Activated T-cell treated with anti-CD3 and anti-CD28 coated beads, Interleukin-2, amount 50 U/mL, for 72 hours (primary cell): ENCODE results near the gene RGS5. TPM values are rescaled to one million over a fixed set of nuclear protein-coding genes. Genes with fewer than 3 reads are reported as not detected.

Source experiments
- ATAC-seq, 2 donors: fragments of 150-1000 bp; cut with Tn5 transposase; replicated peaks in 1 of 2; 2 replicates each; pipeline ENCODE4 v1.10.0; 2021; ENCODE audit warnings: moderate library complexity in 2 of 2, mild to moderate bottlenecking in 1 of 2
- DNase-seq, 2 donors: peaks; one replicate each; pipeline ENCODE4 v3.0.0; 2021 to 2022; ENCODE audit warnings: mixed read lengths in 1 of 2
- H3K27ac Mint-ChIP-seq: one replicate; pipeline ENCODE4 v1.8.0; 2022; ENCODE audit warnings: mild to moderate bottlenecking, moderate library complexity, mixed read lengths
- H3K27me3 Mint-ChIP-seq: one replicate; pipeline ENCODE4 v1.8.0; 2022; ENCODE audit warnings: low read depth, mixed read lengths
- H3K36me3 Mint-ChIP-seq, 2 donors: one replicate each; pipeline ENCODE4 v1.8.0; 2022; ENCODE audit warnings: mixed read lengths in 2 of 2, mild to moderate bottlenecking in 1 of 2; ENCODE audit not compliant: insufficient read depth in 2 of 2
- H3K4me1 Mint-ChIP-seq: one replicate; pipeline ENCODE4 v1.8.0; 2022; ENCODE audit warnings: low read depth, mixed read lengths
- H3K4me3 Mint-ChIP-seq, 2 donors: one replicate each; pipeline ENCODE4 v1.8.0; 2022; ENCODE audit warnings: mild to moderate bottlenecking in 2 of 2, mixed read lengths in 2 of 2, moderate library complexity in 2 of 2
- H3K9me3 Mint-ChIP-seq, 2 donors: one replicate each; pipeline ENCODE4 v1.8.0; 2022; ENCODE audit warnings: mixed read lengths in 2 of 2
- total RNA-seq, 2 donors: library from RNA; stranded (reverse); gene quantifications; one replicate each; pipeline ENCODE4 v1.2.3, GENCODE V29; 2022

RGS5 gene
- total RNA-seq, 2 donors from 2014 or later = 5.3 to 8.4 TPM

DNA sequence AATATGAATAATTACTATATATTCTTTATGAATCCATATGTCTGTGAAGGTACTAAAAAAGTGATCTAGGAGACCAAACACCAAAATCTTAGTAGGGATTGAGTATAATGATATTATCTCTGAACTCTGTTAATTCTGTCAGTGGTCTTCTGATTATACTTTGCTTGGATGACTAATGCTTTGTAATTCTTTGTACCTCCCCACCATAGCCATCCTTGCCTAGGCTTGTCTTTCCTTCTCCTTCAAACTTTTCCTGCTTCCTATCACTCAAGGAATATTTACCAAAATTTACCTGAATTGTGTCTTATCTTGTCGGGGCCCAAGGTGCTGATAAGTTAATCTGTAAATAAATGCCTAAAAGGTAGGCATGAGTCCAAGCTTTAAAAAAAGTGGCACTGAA lies 845 bp upstream of the RGS5 start:
- ATAC-seq (no peak), DNase-seq (no peak)
- no peaks in the 10 kb centered on the region for H3K4me1 Mint-ChIP-seq
- no peak overlapping the region for H3K27ac Mint-ChIP-seq
- no peak overlapping the region for H3K4me3 Mint-ChIP-seq
- no peaks in the 10 kb centered on the region for H3K27me3 Mint-ChIP-seq
- H3K36me3 Mint-ChIP-seq = no peaks in the 10 kb centered on the region
- H3K9me3 Mint-ChIP-seq = no peaks in the 10 kb centered on the region

DNA sequence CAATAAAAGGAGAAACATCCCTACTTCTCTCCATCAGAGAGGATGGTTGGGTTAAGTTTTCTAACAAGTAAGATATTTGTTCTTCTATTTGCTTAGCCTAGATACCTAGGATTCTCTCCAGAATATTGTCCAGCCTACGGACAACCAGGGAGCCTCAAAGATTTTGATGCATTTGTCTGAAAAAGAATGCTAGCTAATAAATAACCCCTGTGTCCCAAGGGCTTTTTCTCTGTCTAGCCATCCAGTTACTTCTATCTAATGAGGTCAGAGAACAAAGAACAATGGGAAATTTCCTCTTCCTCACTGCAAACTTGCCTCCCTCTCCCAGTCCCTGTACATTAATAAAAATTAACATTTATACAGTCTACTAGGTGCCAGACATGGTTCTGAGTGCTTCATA lies 810 bp downstream of the RGS5 start:
- no peaks in the 10 kb centered on the region for H3K36me3 Mint-ChIP-seq
- no peak overlapping the region for H3K27ac Mint-ChIP-seq
- H3K4me1 Mint-ChIP-seq = no peaks in the 10 kb centered on the region
- no peaks in the 10 kb centered on the region for H3K27me3 Mint-ChIP-seq
- no peaks in the 10 kb centered on the region for H3K9me3 Mint-ChIP-seq
- H3K4me3 Mint-ChIP-seq = no peak overlapping the region
- DNase-seq (no peak), ATAC-seq (no peak)

DNA sequence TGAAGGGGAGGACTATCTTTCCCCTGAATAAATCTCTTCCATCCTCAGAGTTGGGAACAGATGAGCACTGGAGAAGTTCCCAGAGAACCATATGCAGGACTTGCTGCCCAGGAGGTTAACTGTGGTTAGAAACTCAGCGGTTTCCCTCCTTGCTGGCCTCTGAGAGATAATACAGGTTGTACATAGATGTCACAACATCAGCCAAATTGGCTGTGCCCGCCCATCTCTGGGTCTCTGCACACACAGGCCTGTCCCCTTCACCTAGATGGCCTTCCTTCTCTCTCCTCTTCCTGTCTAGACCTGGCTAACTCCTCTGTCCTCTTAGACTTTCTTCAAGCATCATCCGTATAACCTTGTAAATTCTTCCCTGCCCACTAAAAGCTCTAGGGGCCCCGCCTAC lies 5.7 kb downstream of the RGS5 start:
- no peaks in the 10 kb centered on the region for H3K36me3 Mint-ChIP-seq
- no peaks in the 10 kb centered on the region for H3K27me3 Mint-ChIP-seq
- no peaks in the 10 kb centered on the region for H3K9me3 Mint-ChIP-seq
- no peak overlapping the region for H3K4me3 Mint-ChIP-seq
- ATAC-seq (no peak), DNase-seq (no peak)
- H3K27ac Mint-ChIP-seq = no peak overlapping the region
- H3K4me1 Mint-ChIP-seq = no peaks in the 10 kb centered on the region

DNA sequence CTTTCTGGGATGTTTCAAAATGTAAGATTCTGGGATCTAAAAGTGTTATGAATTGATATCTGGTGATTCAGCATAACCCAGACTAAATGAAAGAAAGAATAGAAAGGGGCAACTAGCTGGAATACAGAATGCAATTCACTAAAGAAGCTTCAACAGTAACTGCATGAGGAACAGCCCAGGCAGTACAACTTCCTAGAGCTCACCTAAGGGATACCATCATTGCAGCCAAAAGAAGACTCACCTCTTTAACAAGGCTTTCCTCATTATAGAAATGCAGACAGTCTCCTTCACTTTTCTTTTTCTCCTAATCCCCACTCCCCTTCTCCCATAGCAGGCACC lies 6.3 kb downstream of the RGS5 start:
- H3K36me3 Mint-ChIP-seq = no peaks in the 10 kb centered on the region
- no peak overlapping the region for H3K27ac Mint-ChIP-seq
- H3K27me3 Mint-ChIP-seq = no peaks in the 10 kb centered on the region
- ATAC-seq (no peak), DNase-seq (no peak)
- no peaks in the 10 kb centered on the region for H3K4me1 Mint-ChIP-seq
- no peak overlapping the region for H3K4me3 Mint-ChIP-seq
- H3K9me3 Mint-ChIP-seq = no peaks in the 10 kb centered on the region

DNA sequence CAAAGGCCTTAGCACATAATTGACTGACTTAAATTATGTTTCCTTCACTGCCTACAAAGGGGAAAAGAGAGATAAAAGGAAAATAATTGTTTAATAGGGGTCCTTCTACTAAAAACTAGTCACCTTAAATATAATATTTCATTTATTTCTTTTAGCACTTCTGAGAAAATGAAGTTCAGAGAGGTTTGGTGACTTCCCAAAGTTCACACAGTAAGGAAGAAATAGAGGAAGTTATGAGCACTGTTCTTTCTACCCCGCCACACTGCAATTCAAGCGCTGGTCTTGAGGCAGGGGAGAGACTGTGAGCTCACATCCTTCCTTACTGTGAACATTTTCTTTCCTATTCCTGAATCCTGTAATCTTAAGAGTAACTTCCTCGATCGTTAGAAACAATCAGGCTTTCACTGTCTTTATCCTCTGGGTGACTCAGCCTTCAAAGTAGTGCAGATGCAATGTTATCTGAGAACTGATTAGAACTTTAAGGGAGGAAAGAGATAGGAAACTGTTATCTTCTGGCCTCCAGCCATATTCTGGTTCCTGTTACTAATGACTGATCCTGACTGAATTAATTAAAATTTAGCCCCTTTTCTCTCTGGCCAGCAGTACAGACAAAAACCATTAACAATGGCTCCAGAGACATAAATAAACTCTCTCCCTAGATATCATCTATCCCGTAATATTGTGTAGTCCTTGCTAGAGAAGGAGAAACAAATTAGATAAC lies 6.8 kb downstream of the RGS5 start:
- Mint-ChIP-seq H3K27me3 (no peaks in the 10 kb centered on the region), H3K27ac (no peak overlapping the region), H3K36me3 (no peaks in the 10 kb centered on the region), H3K4me3 (no peak overlapping the region), H3K9me3 (no peaks in the 10 kb centered on the region), H3K4me1 (no peaks in the 10 kb centered on the region)
- DNase-seq (no peak), ATAC-seq (no peak)

DNA sequence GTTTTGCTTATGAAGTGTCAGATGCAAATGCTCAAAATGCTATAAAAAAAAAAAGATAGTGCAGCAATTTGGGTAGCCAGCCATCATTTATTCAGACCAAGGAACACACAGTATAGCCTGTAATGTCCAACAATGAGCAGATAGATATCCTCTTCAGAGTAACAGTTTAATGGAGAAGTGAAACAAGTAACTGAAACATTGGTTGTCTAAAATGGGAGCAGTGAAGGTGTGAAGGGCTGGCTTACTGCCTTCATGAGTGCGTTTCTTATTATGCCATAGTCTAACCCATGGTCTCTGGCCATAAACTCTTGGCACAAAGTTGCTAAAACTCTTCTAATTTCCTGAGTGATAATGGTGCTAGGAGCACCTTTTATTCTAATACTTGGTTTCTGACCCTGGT lies 11.4 kb downstream of the RGS5 start:
- ATAC-seq = no peak
- Mint-ChIP-seq H3K4me1 (no peaks in the 10 kb centered on the region), H3K36me3 (no peaks in the 10 kb centered on the region), H3K9me3 (no peaks in the 10 kb centered on the region), H3K27me3 (no peaks in the 10 kb centered on the region), H3K27ac (no peak overlapping the region), H3K4me3 (no peak overlapping the region)
- no peak for DNase-seq

DNA sequence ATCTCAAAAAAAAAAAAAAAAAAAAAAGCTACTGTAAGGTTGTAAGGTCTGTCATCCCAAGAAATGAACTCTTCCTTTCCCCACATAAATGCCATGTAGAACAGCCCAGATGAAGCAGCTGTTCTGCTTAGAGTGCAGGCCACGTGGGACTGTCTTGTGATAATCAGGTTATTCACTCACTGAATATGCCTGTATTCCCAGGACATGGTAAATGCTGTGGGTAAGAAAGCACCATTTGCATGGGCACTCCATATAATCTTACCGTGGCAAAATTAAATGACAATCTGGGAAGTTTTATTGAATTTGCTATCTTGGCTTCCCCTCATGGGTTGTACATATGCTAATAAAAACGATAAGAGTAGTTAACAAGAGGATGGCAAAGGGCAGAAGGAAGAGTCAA lies 13.8 kb downstream of the RGS5 start:
- no peak for DNase-seq
- no peak for ATAC-seq
- Mint-ChIP-seq H3K4me1 (no peaks in the 10 kb centered on the region), H3K36me3 (no peaks in the 10 kb centered on the region), H3K4me3 (no peak overlapping the region), H3K27ac (no peak overlapping the region), H3K9me3 (no peaks in the 10 kb centered on the region), H3K27me3 (peaks cover 3% of the 10 kb centered on the region)

DNA sequence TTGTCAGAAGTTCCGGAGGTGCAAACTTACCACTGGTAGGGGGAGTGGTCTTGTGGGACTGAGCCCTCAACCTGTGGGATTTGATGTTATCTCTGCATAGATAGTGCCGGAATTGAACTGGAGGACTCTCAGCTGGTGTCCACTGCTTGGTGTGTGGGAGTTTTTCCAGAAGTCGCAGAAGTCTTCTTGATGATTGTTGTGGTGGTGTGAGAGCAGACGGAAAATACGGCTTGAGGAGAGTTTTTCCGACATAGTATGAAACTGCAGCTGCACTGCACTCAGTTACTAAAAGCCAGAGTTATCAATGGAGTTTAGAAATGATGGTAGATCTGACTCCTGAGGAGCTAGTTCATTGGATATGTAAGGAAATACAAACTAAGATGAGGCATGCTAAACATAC lies 14.9 kb downstream of the RGS5 start:
- Mint-ChIP-seq H3K36me3 (no peaks in the 10 kb centered on the region), H3K27me3 (peaks cover 6% of the 10 kb centered on the region), H3K27ac (no peak overlapping the region), H3K9me3 (no peaks in the 10 kb centered on the region), H3K4me3 (no peak overlapping the region), H3K4me1 (no peaks in the 10 kb centered on the region)
- no peak for DNase-seq
- ATAC-seq = no peak

DNA sequence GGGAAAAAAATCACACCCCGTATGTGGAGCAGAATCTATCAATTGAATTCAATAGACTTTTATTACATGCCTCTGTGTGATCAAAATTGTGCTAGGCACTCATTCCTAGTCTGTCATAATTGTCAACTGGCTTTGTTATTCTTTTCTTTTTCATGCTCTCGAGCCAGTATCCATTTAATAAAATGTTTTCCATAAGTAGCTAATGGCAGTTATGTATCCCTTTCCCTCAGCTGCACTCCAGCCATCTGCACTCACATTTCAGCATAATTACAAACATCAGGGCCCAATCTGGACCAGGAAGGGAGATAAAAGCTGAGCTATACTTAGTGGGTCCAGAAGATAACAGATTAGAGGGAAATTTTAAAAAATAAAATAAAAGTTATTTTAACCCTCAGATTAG lies 15.9 kb downstream of the RGS5 start:
- H3K36me3 Mint-ChIP-seq = no peaks in the 10 kb centered on the region
- DNase-seq = no peak
- no peak for ATAC-seq
- no peak overlapping the region for H3K4me3 Mint-ChIP-seq
- H3K27ac Mint-ChIP-seq = no peak overlapping the region
- peaks cover 6% of the 10 kb centered on the region for H3K27me3 Mint-ChIP-seq
- H3K4me1 Mint-ChIP-seq = no peaks in the 10 kb centered on the region
- H3K9me3 Mint-ChIP-seq = no peaks in the 10 kb centered on the region

DNA sequence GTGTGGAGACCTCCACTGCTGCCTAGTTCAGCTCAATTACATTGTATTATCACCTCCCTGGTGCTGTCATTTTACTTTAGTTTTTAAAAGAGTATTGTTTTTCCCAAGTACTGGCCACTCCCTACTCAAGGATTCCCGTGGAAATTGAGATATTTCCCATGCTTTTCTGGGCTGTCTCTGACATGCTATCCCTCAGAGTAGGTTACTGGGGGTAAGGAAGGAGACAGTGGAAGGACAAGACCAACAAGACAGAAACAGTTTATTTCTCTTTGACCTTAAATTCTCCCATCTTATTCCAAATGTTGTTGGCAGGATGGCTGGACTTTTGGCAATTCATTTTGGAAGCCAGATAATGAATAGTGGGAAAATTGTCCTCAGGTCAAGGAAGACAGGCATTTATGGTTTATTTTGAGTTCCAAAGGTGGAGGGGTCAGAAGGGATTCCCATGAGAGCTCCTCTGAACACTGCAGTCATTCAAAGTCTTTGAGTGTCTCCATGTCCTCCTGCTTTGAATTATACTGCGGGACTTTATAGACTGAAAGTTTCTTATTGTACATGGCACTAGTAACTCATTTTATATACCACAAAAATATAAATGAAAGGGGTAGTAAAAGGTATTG lies 20.3 kb downstream of the RGS5 start:
- peaks cover 6% of the 10 kb centered on the region for H3K27me3 Mint-ChIP-seq
- peaks cover 6% of the 10 kb centered on the region for H3K4me1 Mint-ChIP-seq
- no peaks in the 10 kb centered on the region for H3K36me3 Mint-ChIP-seq
- DNase-seq (no peak), ATAC-seq (no peak)
- no peaks in the 10 kb centered on the region for H3K9me3 Mint-ChIP-seq
- H3K4me3 Mint-ChIP-seq = no peak overlapping the region
- H3K27ac Mint-ChIP-seq = no peak overlapping the region

DNA sequence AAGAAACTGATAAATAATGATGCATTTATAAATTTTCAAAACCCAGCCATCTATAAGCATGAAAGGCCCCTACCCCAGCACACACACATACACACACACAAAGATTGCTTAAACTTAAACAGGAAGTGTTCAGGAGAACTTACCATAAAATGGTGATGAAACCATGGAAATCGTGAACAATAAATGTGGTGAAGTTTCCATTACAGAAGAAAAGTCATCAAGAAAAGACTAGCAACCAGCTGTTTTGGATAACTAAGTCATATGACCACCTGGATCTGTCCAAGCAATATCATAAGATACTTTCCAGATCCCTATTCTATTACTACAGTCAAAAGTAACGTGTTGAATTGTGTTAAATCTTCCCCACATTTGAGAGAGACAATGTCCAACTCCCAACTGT lies 24.1 kb downstream of the RGS5 start:
- DNase-seq = no peak
- Mint-ChIP-seq H3K9me3 (no peaks in the 10 kb centered on the region), H3K27me3 (peaks cover 8% of the 10 kb centered on the region), H3K4me3 (no peak overlapping the region), H3K4me1 (peaks cover 6% of the 10 kb centered on the region), H3K36me3 (no peaks in the 10 kb centered on the region), H3K27ac (no peak overlapping the region)
- ATAC-seq = no peak

DNA sequence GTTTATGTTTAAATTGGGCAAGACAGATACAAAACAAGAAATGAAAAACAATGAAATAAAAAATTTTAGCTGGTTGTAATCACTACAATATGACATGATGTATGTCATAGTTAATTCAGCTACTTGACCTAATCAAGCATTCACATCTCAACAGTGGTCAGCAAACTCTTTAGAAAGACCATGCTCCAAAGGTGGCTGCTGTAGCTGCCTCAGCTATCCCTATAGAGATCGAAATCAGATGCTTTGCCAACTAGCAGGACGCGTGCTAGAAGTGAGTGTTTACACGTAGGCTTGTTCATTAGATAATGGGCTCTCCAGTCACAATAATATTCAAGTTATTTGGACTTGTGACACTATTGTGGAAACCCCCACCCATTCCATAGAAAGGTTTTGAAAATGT lies 25.9 kb downstream of the RGS5 start:
- ATAC-seq (no peak), DNase-seq (no peak)
- Mint-ChIP-seq H3K4me1 (peaks cover 6% of the 10 kb centered on the region), H3K4me3 (no peak overlapping the region), H3K27me3 (peaks cover 9% of the 10 kb centered on the region), H3K36me3 (no peaks in the 10 kb centered on the region), H3K27ac (no peak overlapping the region), H3K9me3 (no peaks in the 10 kb centered on the region)

DNA sequence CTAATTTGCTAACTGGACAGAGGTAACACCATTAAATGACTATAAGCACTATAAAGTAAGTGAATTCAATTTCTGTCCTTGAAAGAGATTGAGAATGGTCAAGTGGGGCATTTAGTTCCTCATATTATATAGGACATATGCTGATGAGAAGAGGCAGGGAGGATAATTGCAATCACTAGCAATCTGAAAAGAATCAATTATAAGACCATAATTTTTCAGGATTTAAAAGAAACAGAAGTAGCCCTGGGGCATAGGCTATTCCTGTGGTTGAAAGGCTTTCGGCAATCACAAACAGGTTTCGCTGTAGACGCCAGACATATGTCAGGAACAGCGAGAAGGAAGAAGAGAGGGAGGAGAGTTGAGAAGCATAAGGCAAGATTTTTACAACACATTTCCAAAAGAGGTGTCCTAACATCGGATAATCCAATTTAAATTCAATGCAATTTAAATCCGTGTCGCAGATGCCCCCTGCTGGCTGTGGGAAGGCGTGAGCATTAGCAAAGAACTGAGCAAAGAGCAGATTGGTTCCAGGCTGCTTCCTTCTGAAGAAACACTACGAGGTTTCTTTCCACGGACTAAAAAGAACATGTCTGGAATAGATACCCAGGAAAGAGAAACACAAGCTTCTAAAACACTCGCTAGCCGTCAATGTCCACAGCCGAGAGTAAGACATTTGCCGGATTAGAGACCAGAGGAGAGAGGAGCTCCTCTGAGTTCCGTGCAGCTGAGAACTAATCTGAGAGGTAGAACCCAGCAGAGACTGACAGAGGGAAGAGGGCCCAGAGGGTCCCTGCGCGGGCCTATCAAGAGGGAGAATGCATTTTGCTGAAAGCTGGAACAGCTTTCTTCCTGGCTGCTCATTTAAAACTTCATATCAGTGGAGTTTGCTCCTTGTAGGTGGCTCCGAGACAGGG lies 27.9 kb downstream of the RGS5 start:
- no peaks in the 10 kb centered on the region for H3K9me3 Mint-ChIP-seq
- no peaks in the 10 kb centered on the region for H3K36me3 Mint-ChIP-seq
- H3K27ac Mint-ChIP-seq = no peak overlapping the region
- H3K4me3 Mint-ChIP-seq = no peak overlapping the region
- DNase-seq = peak; percentile 46 to 51
- peaks cover 12% of the 10 kb centered on the region for H3K27me3 Mint-ChIP-seq
- H3K4me1 Mint-ChIP-seq = peaks cover 6% of the 10 kb centered on the region
- no peak for ATAC-seq
